Right lobe of liver (tissue), 4 donors: ENCODE data around the gene TMEM179.

ENCODE experiments used
- POLR2A ChIP-seq: fragments of 450-650 bp; IDR thresholded peaks from one replicate; pipeline ENCODE4 v1.6.1; 2017; ENCODE audit warnings: antibody characterized with exemption, mild to moderate bottlenecking
- TF ChIP-seq, protein P1 (sequence below), 4 donors: fragments of 200-600 bp in 3 of 4; fragments of 450-650 bp in 1 of 4; IDR thresholded peaks; one replicate each; pipeline versions ENCODE4 v1.5.1 to v1.8.0; 2016 to 2022; ENCODE audit warnings: antibody characterized with exemption in 4 of 4, mild to moderate bottlenecking in 2 of 4
- donor health status: DM: no; HTN: no; CAD: no.
- donor health status: DM: no; HTN: no; CAD: no.
- donor health status: DM: no; HTN: yes; CAD: no.

DNA sequence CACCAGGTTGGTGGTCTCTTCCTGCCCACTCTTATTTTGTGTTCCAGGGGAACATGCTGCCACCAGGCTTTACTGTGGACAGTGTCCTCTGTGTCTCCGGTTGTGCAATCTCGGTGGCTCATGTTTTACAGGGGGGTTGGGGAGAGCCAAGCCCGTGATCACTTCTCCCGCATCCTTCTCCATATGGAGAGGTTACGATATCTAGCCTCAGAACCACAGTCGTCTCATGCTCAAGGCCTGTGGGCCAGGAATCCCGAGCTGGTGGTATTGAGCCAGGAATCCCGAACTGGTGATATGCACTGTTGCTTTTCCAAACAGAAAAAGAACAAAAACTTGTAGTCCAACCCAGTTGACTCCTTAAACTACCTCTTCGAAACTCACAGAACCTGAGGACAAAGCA lies 47.8 kb upstream of the TMEM179 start:
- TF ChIP-seq, protein P1, sequence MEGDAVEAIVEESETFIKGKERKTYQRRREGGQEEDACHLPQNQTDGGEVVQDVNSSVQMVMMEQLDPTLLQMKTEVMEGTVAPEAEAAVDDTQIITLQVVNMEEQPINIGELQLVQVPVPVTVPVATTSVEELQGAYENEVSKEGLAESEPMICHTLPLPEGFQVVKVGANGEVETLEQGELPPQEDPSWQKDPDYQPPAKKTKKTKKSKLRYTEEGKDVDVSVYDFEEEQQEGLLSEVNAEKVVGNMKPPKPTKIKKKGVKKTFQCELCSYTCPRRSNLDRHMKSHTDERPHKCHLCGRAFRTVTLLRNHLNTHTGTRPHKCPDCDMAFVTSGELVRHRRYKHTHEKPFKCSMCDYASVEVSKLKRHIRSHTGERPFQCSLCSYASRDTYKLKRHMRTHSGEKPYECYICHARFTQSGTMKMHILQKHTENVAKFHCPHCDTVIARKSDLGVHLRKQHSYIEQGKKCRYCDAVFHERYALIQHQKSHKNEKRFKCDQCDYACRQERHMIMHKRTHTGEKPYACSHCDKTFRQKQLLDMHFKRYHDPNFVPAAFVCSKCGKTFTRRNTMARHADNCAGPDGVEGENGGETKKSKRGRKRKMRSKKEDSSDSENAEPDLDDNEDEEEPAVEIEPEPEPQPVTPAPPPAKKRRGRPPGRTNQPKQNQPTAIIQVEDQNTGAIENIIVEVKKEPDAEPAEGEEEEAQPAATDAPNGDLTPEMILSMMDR (IDR thresholded peaks at IDR 0.05): no peak
- TF ChIP-seq POLR2A: no peak
